Choroid plexus epithelial cell (primary cell): ENCODE results near the gene DCHS2.

Experiments
- DNase-seq: peaks from one replicate; pipeline ENCODE4 v3.0.0-alpha.2; 2010; ENCODE audit warnings: low read depth
- H3K4me3 ChIP-seq: 2 replicates; pipeline ENCODE4 v1.5.1; 2011; ENCODE audit warnings: low read depth, mild to moderate bottlenecking, control low read depth, low read length, moderate library complexity
- CTCF ChIP-seq: conservative IDR thresholded peaks from 2 replicates; pipeline ENCODE4 v1.5.1; 2011; ENCODE audit warnings: low read depth, mild to moderate bottlenecking, control low read depth, inconsistent platforms, low read length, moderate library complexity

Gene DCHS2

GRCh38 chr4:154276496-154276895 is 215.1 kb downstream of the DCHS2 start:
- no peak for DNase-seq
- no peak overlapping the region for H3K4me3 ChIP-seq
- no peak for TF ChIP-seq CTCF

DNA sequence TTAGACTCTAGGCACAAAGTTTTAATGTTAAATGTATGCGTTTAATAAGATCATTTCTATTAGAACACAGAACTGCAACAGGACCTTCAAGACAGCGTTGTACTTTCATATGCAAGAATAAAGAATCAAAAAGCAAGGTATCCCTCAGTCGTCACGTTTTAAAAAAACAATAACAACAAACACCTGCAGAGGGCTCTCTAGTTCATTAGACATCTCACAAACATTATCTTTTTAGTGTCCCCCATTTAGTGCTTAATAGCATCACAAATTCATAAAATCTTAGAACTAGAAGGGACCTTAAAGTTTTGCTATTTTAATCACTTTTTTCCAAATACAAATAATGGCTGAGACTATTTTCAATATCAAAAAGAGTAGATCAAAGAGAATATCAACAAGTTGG is 236.6 kb downstream of the DCHS2 start:
- no peak overlapping the region for H3K4me3 ChIP-seq
- DNase-seq = no peak
- no peak for TF ChIP-seq CTCF

GRCh38 chr4:154234576-154234975 is 257.0 kb downstream of the DCHS2 start:
- TF ChIP-seq CTCF = no peak
- DNase-seq = no peak
- H3K4me3 ChIP-seq = no peak overlapping the region

GRCh38 chr4:154231806-154232478 is 259.7 kb downstream of the DCHS2 start:
- no peak for TF ChIP-seq CTCF
- DNase-seq = no peak
- no peak overlapping the region for H3K4me3 ChIP-seq

DNA sequence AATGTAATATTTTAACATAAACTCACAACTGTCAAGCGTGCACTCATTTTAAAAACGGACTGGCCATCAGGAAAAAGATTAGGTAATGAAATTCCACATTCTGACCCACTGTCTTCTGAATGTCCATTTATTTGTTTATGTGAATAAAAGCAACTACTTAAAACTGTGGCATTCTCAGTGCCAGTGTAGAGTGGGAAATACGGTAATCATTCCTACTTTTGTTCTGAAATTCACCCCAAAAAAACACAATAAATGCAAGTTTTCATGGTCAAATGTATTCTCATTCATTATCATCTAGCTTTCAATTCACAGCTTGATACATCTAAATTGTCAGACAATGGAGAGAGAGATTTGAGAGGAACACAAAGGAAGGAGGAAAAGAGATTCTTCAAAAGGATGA is 260.9 kb downstream of the DCHS2 start:
- no peak for DNase-seq
- H3K4me3 ChIP-seq = no peak overlapping the region
- no peak for TF ChIP-seq CTCF

- no peak for DNase-seq
- TF ChIP-seq CTCF = no peak
- H3K4me3 ChIP-seq = no peak overlapping the region
Observed at GRCh38 chr4:154230091-154230490, 261.5 kb downstream of the DCHS2 start.

DNA sequence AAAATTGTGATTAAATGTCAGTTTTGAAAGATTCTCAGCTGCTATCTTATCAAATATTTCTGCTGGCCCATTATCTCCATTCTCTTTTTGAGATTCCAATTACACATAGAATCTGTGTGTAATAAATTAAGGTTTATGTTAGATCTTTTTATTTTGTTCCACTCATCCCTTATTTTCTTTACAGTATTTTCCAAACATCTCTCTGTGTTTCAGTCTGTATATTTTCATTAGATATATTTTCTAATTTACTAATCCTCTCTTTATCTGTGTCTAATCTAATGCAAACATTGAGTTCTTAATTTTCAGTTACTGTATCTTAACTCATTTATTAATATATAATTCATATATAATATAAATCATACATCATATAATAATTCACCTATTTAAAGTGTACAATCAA is 268.7 kb downstream of the DCHS2 start:
- no peak overlapping the region for H3K4me3 ChIP-seq
- DNase-seq = no peak
- no peak for TF ChIP-seq CTCF
